ENCODE data around the gene LARGE2.

Gene LARGE2

DNA sequence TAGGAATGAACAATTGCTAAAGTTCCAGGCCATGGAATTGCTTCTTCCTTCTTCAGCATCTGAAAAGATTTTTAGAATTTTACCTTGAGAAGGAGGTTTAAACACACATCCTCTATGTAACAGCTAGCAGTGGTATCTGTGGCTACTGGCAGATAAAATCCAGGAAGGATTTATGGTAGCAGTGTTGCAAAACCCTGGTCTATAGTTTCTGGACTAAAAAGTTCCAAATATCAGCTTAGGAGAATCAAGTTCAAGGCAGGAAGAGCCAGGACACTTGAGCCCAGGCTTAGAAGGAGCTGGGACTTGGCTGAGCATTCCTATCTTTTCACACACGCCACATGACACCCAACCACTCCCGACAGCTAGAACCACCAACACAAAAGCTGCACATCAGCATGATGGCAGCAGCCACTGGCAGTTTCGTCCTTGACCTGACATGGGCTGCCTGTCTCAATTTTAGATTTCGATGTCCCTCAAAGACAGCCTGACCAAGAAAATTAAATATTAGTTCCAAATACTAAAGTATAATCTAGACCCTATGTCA, 14.1 kb downstream of the LARGE2 start:
- TF ChIP-seq, protein P1, sequence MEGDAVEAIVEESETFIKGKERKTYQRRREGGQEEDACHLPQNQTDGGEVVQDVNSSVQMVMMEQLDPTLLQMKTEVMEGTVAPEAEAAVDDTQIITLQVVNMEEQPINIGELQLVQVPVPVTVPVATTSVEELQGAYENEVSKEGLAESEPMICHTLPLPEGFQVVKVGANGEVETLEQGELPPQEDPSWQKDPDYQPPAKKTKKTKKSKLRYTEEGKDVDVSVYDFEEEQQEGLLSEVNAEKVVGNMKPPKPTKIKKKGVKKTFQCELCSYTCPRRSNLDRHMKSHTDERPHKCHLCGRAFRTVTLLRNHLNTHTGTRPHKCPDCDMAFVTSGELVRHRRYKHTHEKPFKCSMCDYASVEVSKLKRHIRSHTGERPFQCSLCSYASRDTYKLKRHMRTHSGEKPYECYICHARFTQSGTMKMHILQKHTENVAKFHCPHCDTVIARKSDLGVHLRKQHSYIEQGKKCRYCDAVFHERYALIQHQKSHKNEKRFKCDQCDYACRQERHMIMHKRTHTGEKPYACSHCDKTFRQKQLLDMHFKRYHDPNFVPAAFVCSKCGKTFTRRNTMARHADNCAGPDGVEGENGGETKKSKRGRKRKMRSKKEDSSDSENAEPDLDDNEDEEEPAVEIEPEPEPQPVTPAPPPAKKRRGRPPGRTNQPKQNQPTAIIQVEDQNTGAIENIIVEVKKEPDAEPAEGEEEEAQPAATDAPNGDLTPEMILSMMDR (conservative IDR thresholded peaks at IDR 0.05; ENCODE audit: low read depth, low read length) = no peak
- DNase-seq (ENCODE audit: low read depth) = no peak
- H3K4me3 ChIP-seq (ENCODE audit: low read length) = no peak overlapping the region

DNA sequence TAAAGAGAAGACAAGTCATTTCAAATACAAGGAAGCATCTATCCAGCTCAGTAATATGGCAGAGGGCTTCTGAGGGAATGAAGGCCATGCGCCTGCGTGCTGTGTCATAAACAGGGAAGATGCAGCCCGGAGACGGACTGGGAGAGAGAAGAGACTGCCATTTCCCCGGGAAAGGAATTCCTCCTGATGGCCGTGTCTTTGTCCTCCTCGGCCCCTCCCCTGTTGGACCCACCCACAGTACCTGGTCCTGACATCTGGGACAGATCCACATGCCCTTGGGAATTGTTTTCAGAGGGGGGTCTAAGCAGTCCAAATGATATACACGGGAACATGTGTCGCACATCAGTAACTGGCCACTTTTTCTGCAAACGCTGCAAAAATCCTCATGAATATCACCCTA, 15.5 kb downstream of the LARGE2 start:
- no peak overlapping the region for H3K4me3 ChIP-seq (ENCODE audit: low read length)

DNA sequence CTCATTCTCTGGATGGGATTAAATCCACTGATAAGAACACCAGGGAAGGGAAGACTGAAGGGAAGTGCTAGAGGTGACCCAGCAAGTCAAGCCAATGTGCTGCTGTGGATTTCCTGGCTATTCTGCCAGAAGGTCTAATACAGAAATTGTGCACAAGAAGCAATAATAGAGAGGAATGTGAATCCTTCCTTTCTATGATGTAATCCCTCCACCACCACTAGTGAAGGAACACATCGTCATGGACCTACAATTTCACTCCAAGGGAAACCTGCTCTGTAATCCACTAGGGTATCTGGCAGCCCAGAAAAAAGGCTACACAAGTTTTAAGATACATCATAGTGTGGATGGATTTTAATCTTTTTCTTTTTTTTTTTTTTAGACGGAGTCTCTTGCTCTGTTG, 17.4 kb downstream of the LARGE2 start:
- no peak for DNase-seq (ENCODE audit: low read depth)
- no peak overlapping the region for H3K4me3 ChIP-seq (ENCODE audit: low read length)
- TF ChIP-seq, protein P1 (conservative IDR thresholded peaks at IDR 0.05; ENCODE audit: low read depth, low read length) = no peak

More for the DNA sequence above, 15.5 kb downstream of the LARGE2 start:
- DNase-seq (ENCODE audit: low read depth) = no peak
- TF ChIP-seq, protein P1 (conservative IDR thresholded peaks at IDR 0.05; ENCODE audit: low read depth, low read length) = no peak

DNA sequence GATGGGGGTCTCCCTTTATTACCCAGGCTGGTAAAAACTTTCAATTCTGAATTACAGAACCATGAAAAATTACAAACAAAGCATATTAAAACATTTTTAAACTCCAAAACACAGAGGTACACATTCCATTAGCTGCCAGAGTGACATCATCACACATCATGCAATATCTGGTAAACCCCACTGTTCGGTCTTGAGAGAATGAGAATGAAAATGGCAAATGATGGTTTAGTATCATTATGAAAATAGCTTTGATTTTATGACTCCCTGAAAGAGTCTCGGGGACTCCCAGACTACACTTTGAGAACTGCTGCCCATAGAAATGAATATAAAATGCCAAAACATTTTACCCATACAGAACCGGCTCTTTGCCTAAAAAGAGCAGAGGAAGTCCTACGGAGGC, 18.8 kb downstream of the LARGE2 start:
- DNase-seq (ENCODE audit: low read depth) = no peak
- TF ChIP-seq, protein P1 (conservative IDR thresholded peaks at IDR 0.05; ENCODE audit: low read depth, low read length) = no peak
- H3K4me3 ChIP-seq (ENCODE audit: low read length) = no peak overlapping the region

DNA sequence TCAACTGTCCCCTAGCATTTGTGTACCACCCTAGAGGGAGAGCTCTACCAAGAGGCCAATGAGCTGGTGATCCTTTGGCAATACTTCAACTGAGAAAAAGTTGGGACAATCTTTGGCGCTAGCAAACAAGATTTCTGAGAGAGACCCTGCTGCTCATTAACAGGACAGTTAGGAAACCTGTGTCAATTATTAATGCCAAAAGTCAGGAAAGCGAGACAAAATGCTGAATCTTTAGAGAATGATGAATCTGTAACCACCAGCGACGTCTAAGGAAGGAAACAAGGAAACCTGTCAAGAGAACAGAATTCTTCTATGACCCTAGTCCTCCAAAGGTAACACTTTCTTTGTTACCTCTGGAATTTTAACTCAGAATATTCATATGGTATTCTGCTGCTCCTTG, 19.9 kb downstream of the LARGE2 start:
- TF ChIP-seq, protein P1 (conservative IDR thresholded peaks at IDR 0.05; ENCODE audit: low read depth, low read length) = no peak
- H3K4me3 ChIP-seq (ENCODE audit: low read length) = no peak overlapping the region
- DNase-seq (ENCODE audit: low read depth) = no peak

DNA sequence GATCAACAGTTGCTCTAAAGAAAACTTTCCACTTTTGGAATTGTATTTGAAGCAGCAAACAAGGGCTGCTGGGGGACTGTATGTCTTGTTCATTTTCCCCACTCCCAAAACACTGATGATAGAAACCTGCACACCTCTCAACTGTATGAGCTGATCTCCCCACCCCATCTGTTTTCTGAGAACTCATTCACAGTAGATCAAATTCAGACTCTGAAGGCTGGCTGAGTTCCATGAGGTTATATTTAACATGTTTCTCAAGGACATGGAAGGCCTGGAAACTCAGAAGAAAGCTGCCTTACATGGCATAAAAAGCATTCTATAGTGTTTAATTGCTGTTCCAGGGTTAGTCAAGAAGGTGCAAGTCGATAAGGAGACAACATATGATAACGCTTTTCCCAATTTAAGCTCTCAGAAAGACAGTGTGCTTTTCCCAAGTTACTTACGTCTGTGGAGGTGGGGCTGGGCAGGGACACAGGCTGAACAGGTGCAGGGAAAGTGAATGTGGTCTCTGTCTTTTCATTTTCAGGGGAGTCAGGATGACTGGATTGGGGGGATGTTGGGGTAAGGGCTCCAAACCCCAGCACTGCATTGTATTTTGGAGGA, 23.0 kb downstream of the LARGE2 start:
- H3K4me3 ChIP-seq (ENCODE audit: low read length) = no peak overlapping the region
- DNase-seq (ENCODE audit: low read depth) = no peak
- TF ChIP-seq, protein P1 (conservative IDR thresholded peaks at IDR 0.05; ENCODE audit: low read depth, low read length) = no peak

DNA sequence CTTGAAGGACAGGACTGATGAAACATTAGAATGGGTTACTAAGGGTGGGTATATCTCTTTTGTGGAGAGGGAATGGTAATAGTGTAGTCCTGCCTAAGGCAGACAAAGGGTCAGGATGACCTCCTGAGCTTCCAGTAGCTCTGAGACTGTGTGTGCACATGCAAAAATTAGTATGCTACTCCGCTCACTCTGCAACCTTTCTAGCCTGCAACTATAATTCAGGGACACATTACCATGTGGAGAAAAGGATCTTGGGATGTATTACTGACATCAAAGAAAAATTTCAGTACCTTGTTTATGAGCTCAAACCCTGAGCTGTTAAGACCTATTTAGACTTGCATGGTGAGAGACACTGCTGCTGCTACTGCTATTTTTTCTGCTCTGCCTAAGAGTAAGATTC, 25.4 kb downstream of the LARGE2 start:
- H3K4me3 ChIP-seq (ENCODE audit: low read length) = no peak overlapping the region
- TF ChIP-seq, protein P1 (conservative IDR thresholded peaks at IDR 0.05; ENCODE audit: low read depth, low read length) = no peak
- no peak for DNase-seq (ENCODE audit: low read depth)
